H7 (cell line): Measurements from ENCODE around the gene PSMC2. TPM values are rescaled to one million over a fixed set of nuclear protein-coding genes. Genes with fewer than 3 reads are reported as not detected.
"Not testable (repeated sequence)": the region's sequence is repeated elsewhere in the genome, so short reads cannot be mapped to it uniquely, and the experiment has no call there.

Source experiments
- DNase-seq: peaks from one replicate; pipeline ENCODE4 v3.0.0; 2012
- H3K27me3 ChIP-seq: 2 replicates; pipeline ENCODE4 v1.6.0; 2011; ENCODE audit warnings: mild to moderate bottlenecking, low read length; ENCODE audit not compliant: control insufficient read depth, insufficient read depth
- H3K36me3 ChIP-seq: replicated peaks from 2 replicates; pipeline ENCODE4 v1.5.1; 2011; ENCODE audit warnings: low read length; ENCODE audit not compliant: control insufficient read depth, insufficient read depth
- H3K4me3 ChIP-seq: 2 replicates; pipeline ENCODE4 v1.5.1; 2011; ENCODE audit warnings: low read depth, mild to moderate bottlenecking, control low read depth, low read length, moderate library complexity; ENCODE audit not compliant: insufficient read depth
- total RNA-seq: library from RNA; depleted of rRNA; stranded (reverse); fragments of >200 nt; shearing (Covaris generic); gene quantifications from 2 replicates; pipeline ENCODE4 v1.2.3, GENCODE V29; 2014; rRNA removed

The PSMC2 gene
- total RNA-seq, 1 experiment from 2014 or later: 151 TPM

DNA sequence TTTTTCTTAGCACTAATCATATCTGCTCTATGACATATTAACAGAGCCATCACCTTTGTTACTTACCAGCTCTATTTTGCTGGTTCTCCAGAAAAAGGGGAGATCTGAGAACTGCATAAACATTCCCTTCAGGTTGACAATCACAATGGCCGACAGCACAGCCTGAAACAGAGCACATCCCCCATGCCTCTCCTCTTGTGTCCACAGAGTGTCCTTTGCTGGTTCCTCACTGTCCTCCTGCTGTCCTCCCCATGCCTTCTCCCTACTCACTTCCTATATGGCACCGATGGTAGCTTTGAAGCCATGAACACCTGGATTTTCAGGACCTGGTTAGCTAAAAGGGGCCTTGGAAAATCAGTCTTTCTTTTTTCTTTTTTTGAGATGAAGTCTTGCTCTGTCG is 41.8 kb downstream of the PSMC2 start:
- no peak for DNase-seq
- no peak overlapping the region for H3K4me3 ChIP-seq
- no peaks in the 10 kb centered on the region for H3K27me3 ChIP-seq
- H3K36me3 ChIP-seq: no peaks in the 10 kb centered on the region

DNA sequence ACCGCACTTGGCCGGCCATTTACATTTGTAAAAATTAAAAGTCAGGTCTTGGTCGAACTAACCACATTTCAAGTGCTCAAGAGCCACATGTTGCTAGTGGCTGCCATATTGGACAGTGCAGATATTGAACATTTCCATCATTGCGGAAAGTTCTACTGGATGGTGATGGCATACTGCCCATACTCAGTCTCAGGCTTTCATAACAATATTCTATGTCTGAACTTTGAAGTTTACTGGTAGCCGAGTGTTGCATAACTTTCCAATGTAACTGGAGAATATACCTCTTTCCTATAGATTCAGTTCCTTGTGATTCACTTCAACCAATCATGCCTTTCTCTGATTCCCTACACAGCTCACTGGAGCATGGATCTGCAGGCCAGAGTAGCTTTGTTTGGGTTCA is 43.7 kb downstream of the PSMC2 start:
- no peaks in the 10 kb centered on the region for H3K27me3 ChIP-seq
- no peak overlapping the region for H3K4me3 ChIP-seq
- no peak for DNase-seq
- no peaks in the 10 kb centered on the region for H3K36me3 ChIP-seq

DNA sequence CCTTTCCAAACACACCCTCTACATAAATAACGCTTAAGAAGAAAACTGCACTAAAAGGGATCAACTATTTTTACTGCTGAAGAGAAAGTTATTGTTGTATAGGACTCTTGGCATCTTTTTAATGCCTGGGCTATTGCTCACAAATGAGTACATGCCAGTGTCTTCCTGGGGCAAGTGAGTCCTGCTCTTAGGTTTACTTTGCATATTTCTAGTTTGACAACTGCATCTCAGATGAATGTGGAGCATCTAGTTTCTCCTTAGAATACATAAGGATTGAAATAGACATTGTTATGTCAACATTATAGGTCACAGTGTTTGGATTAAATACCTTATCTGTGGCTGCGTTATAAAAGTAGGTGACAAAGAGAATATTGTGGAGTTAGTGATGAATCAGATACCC is 44.5 kb downstream of the PSMC2 start:
- Histone ChIP-seq H3K36me3 (no peaks in the 10 kb centered on the region), H3K4me3 (no peak overlapping the region), H3K27me3 (no peaks in the 10 kb centered on the region)
- DNase-seq: no peak

DNA sequence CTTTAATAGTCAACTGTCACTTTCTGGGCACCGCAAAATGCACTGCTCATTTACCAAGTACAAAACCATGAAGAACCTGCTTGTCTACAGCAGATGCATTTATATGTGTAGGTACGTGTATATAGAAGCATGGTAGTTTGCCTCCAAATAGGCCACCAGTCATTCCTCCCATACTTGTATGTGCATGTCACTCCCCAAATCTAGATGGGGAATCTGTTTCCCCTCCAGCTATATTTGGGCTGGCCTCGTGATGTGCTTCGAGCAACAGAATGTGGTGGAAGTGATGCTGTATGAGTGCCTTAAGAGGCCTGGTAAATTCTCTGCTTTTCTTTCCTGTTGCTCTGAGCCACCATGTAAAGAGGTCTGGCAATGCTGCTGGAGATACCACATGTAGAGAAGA is 47.1 kb downstream of the PSMC2 start:
- DNase-seq: no peak
- H3K27me3 ChIP-seq: no peaks in the 10 kb centered on the region
- no peaks in the 10 kb centered on the region for H3K36me3 ChIP-seq
- H3K4me3 ChIP-seq: no peak overlapping the region

DNA sequence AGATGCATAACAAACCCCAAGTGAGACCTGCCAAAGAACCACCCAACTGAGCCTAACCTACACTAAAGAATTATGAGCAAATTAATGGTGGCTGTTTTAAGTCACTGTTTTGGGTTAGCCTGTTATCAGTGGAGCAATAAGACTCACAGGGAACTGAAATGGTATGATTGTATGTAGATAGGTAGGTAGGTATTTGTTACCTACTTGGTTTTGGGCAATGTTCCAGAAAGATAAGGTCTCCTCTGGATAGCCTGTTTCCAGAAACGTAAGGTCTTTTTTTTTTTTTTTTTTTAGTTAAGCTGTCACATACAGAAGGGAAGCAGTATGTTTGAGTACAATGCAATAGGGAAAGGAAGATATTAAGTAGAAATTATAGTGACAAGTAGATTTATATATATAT is 47.6 kb downstream of the PSMC2 start:
- Histone ChIP-seq H3K27me3 (no peaks in the 10 kb centered on the region), H3K4me3 (no peak overlapping the region), H3K36me3 (no peaks in the 10 kb centered on the region)
- DNase-seq: no peak

DNA sequence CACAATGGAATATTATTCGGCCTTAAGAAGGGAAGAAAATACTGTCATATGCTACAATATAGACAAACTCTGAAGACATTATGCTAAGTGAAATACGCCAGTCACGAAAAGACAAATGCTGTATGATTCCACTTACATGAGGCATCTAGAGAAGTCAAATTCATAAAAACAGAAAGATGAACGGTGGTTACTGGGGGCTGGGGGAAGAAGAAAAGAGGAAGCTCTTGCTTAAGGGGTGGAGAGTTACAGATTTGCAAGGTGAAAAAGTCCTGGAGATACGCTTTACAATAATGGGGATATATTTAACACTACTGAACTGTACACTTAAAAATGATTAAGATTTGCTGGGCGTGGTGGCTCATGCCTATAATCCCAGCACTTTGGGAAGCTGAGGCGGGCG is 49.0 kb downstream of the PSMC2 start:
- no peak overlapping the region for H3K4me3 ChIP-seq
- no peak for DNase-seq
- H3K36me3 ChIP-seq: no peaks in the 10 kb centered on the region
- no peaks in the 10 kb centered on the region for H3K27me3 ChIP-seq

DNA sequence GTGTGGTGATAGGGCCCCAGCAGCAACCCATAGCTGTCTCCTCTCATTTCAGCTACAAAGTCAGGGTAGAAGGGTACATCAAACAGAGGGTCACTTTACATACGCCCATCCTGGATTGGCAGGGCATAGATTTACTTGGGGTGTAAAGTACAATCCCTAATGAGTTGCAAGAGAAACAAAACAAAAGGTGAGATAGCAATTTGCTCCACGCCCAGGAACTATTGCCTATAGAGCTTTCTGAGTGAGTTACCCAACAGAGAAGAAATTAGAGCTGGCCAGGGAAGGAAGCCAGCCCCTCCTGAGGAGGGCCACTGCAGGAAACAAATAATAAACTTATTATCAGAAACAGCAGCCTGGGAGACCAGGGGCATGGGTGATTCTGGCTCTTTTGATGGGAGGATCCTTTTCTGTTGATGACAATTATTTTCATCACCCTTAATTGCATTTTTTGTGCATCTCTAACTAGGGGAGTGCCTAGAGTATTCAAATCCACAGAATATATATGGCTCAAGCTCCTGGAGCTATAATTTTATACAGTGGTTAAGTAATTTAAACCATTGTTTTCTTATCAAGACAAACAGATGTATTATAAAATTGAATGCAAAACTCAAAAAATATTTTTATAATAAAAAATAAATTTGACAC is 51.2 kb downstream of the PSMC2 start:
- no peaks in the 10 kb centered on the region for H3K36me3 ChIP-seq
- H3K4me3 ChIP-seq: no peak overlapping the region
- no peaks in the 10 kb centered on the region for H3K27me3 ChIP-seq
- no peak for DNase-seq

DNA sequence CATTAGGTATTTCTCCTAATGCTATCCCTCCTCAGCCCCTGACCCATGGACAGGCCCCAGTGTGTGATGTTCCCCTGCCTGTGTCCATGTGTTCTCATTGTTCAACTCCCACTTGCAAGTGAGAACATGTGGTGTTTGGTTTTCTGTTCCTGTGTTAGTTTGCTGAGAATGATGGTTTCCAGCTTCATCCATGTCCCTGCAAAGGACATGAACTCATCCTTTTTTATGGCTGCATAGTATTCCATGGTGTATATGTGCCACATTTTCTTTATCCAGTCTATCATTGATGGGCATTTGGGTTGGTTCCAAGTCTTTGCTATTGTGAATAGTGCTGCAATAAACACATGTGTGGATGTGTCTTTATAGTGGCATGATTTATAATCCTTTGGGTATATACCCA is 52.2 kb downstream of the PSMC2 start:
- H3K27me3 ChIP-seq, DNase-seq, H3K4me3 ChIP-seq, H3K36me3 ChIP-seq: not testable (repeated sequence)

DNA sequence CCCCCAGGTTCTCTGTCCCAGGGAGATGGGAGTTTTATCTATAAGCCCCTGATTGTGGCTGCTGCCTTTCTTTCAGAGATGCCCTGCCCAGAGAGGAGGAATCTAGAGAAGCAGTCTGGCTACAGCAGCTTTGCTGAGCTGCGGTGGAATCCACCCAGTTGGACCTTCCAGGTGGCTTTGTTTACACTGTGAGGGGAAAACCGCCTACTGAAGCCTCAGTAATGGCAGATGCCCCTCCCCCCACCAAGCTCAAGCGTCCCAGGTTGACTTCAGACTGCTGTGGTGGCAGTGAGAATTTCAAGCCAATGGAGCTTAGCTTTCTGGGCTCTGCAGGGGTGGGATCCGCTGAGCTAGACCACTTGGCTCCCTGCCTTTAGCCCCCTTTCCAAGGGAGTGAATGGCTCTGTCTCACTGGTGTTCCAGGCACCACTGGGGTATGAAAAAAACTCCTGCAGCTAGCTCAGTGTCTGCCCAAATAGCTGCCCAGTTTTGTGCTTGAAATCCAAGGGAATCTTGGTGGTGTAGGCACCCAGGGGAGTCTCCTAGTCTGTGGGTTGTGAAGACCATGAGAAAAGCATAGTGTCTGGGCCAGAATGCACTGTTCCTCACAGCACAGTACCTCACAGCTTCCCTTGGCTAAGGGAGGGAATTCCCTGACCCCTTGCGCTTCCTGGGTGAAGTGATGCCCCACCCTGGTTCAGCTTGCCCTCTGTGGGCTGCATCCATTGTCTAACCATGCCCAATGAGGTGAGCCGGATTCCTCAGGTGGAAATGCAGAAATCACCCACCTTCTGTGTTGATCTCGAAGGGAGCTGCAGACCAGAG is 58.6 kb downstream of the PSMC2 start:
- not testable (repeated sequence) for H3K4me3 ChIP-seq, DNase-seq

DNA sequence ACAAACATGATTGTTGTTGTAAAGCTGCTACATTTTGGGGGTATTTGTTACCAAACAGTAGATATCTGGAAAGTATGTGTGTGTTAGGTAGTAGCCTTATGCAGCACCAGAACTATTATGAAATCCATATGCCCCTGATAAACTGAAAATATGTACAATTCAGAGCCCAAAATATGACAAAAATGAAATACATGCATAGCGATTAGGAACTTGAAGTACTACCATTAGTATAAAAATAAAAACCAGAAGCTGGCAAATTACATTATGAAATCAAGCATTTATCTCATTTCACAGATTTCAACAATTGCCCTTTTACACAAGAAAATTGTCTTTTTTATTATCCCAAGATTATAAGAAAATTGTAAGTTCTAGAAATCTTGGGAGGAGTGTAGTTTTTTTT is 64.7 kb downstream of the PSMC2 start:
- Histone ChIP-seq H3K27me3 (no peaks in the 10 kb centered on the region), H3K36me3 (no peaks in the 10 kb centered on the region), H3K4me3 (no peak overlapping the region)
- DNase-seq: no peak

More for the DNA sequence above, 58.6 kb downstream of the PSMC2 start:
- H3K27me3 ChIP-seq, H3K36me3 ChIP-seq: not testable (repeated sequence)

DNA sequence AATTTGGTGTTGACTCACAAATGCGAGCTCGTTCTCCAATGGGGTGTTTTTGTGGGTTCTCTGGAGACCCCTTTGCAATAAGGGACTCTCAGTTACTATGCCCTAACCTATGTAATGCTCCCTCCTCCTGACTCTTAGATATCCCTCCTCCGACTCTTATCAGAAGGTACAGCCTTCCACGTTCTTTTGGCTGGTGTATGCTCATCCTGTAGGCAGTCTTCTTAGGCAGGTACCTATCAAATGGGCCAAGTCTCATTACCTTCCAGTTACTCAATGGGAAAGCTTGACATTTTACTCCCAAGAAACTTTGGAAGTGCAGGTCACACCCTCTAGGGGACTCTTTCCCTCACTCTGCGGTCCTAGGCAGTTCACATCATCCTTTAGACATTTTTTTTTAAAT is 66.0 kb downstream of the PSMC2 start:
- H3K4me3 ChIP-seq: no peak overlapping the region
- H3K27me3 ChIP-seq: no peaks in the 10 kb centered on the region
- no peak for DNase-seq
- no peaks in the 10 kb centered on the region for H3K36me3 ChIP-seq

DNA sequence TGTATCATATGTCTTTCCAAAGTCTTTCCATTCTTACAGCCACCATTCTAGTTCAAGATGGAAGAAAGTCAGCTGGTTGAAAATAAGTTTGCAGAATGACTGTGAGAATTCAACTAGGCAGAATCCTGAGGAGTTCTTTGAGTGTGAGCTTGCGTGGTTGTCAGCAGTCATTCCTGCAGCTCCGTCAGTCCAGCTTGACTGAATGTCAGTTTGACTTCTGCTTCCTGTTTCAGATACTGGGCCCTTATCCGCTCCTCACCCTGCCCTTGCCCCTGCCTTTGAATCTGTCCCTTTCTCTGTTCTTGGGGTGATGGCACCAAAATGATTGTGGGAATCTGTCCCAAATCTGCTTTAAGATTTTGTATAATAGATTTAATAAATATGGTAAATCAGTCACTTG is 70.8 kb downstream of the PSMC2 start:
- no peaks in the 10 kb centered on the region for H3K27me3 ChIP-seq
- H3K4me3 ChIP-seq: no peak overlapping the region
- H3K36me3 ChIP-seq: no peaks in the 10 kb centered on the region
- no peak for DNase-seq

Other genes with a start within 250 kb of the PSMC2 start
- 1.6 and 1.9 TPM in 2 replicates for gene NAPEPLD, start 198.5 kb upstream of the PSMC2 start, total RNA-seq
- gene PMPCB, start 50.2 kb upstream of the PSMC2 start, total RNA-seq: 99.9 and 123 TPM in 2 replicates
- gene DNAJC2, start 2.9 kb upstream of the PSMC2 start, total RNA-seq: 27.1 and 35.6 TPM in 2 replicates
- not detected in 2 replicates for gene SLC26A5, start 98.6 kb downstream of the PSMC2 start, total RNA-seq